A204.1 (cell line): Measurements from ENCODE around the gene HYAL1.

Experiments used
- FAIRE-seq: peaks from 2 replicates; lab custom pipeline; 2012; peaks lifted over from hg19 to GRCh38; lab: Jason Lieb, UNC

HYAL1 gene

GRCh38 chr3:50303013-50303815 is at the start of gene HYAL1:
Gene HYAL1 (minus strand): TSS chr3:50303574. CDS start chr3:50302956, 618 bp downstream.
- FAIRE-seq = no peak

GRCh38 chr3:50352781-50353180 is 49.4 kb upstream of the HYAL1 start:
- FAIRE-seq = no peak

- no peak for FAIRE-seq
Observed at GRCh38 chr3:50351323-50351697, 47.9 kb upstream of the HYAL1 start.

GRCh38 chr3:50350527-50351322 is 47.4 kb upstream of the HYAL1 start, which contains the start of the genes CYB561D2 and NPRL2:
Gene CYB561D2 (plus strand): TSS chr3:50350862. CDS start chr3:50351434, 572 bp downstream.
Gene NPRL2 (minus strand): TSS chr3:50350775. CDS start chr3:50350652, 123 bp downstream.
- peak; percentile 21 for FAIRE-seq

- no peak for FAIRE-seq
Observed at GRCh38 chr3:50350213-50350526, 46.8 kb upstream of the HYAL1 start.

- FAIRE-seq = peak; percentile 90
Observed at GRCh38 chr3:50347187-50347813, 43.9 kb upstream of the HYAL1 start.

- no peak for FAIRE-seq
Observed at GRCh38 chr3:50345586-50346234, 42.3 kb upstream of the HYAL1 start, which contains the start of gene ZMYND10. Gene ZMYND10 (minus strand): TSS chr3:50345732. CDS start chr3:50345579, 153 bp downstream.

GRCh38 chr3:50345008-50345407 is 41.6 kb upstream of the HYAL1 start:
- FAIRE-seq = no peak

GRCh38 chr3:50342813-50343633 is 39.6 kb upstream of the HYAL1 start:
- FAIRE-seq = no peak

GRCh38 chr3:50341996-50342650 is 38.7 kb upstream of the HYAL1 start:
- no peak for FAIRE-seq

- FAIRE-seq = no peak
Observed at GRCh38 chr3:50341537-50341936, 38.2 kb upstream of the HYAL1 start.

- no peak for FAIRE-seq
Observed at GRCh38 chr3:50340448-50341329, 37.3 kb upstream of the HYAL1 start, which contains the start of gene RASSF1. Gene RASSF1 (minus strand): TSS chr3:50340836. CDS start chr3:50340805, 31 bp downstream.

- FAIRE-seq = no peak
Observed at GRCh38 chr3:50340147-50340447, 36.7 kb upstream of the HYAL1 start.

- FAIRE-seq = no peak
Observed at GRCh38 chr3:50339485-50340146, 36.2 kb upstream of the HYAL1 start.

- FAIRE-seq = no peak
Observed at GRCh38 chr3:50338965-50339364, 35.6 kb upstream of the HYAL1 start.

- FAIRE-seq = peak; percentile 97
Observed at GRCh38 chr3:50337175-50337861, 33.9 kb upstream of the HYAL1 start.

GRCh38 chr3:50336452-50337174 is 33.2 kb upstream of the HYAL1 start:
- FAIRE-seq = no peak
